HUES64 (cell line): ENCODE data around the gene PTX3.

Experiments
- H3K27ac ChIP-seq: 2 replicates; pipeline ENCODE4 v1.7.0; 2013; ENCODE audit warnings: low read depth, low read length, inconsistent platforms
- H3K27me3 ChIP-seq: 2 replicates; pipeline ENCODE4 v1.6.1; 2013; ENCODE audit warnings: mild to moderate bottlenecking, low read length; ENCODE audit not compliant: insufficient read depth
- H3K36me3 ChIP-seq: 2 replicates; pipeline ENCODE4 v1.6.1; 2013; ENCODE audit warnings: mild to moderate bottlenecking, low read length; ENCODE audit not compliant: insufficient read depth
- H3K4me1 ChIP-seq: 2 replicates; pipeline ENCODE4 v1.6.1; 2013; ENCODE audit warnings: mild to moderate bottlenecking, low read length, moderate library complexity; ENCODE audit not compliant: insufficient read depth
- H3K4me3 ChIP-seq: 2 replicates; pipeline ENCODE4 v1.5.1; 2013; ENCODE audit warnings: mild to moderate bottlenecking, low read length, moderate library complexity
- H3K9ac ChIP-seq: 2 replicates; pipeline ENCODE4 v1.6.1; 2013; ENCODE audit warnings: mild to moderate bottlenecking, low read depth, low read length
- H3K9me3 ChIP-seq: 2 replicates; pipeline ENCODE4 v1.6.1; 2013; ENCODE audit warnings: low read depth, low read length; ENCODE audit not compliant: insufficient read depth
- WGBS: fragments of 150-250, 120-280 bp; methylation state at CpG from one replicate; pipeline ENCODE4 v1.1.7; 2013; ENCODE audit warnings: missing lambda C conversion rate; 5-methylcytosine and 5-hydroxymethylcytosine counted together

PTX3 gene

GRCh38 chr3:157407769-157408168, 28.9 kb upstream of the PTX3 start:
- Histone ChIP-seq H3K27me3 (no peaks in the 10 kb centered on the region), H3K36me3 (no peaks in the 10 kb centered on the region), H3K9me3 (no peaks in the 10 kb centered on the region), H3K9ac (no peak overlapping the region), H3K4me1 (peaks cover 6% of the 10 kb centered on the region; the same call in 1 of the 2 replicates), H3K4me3 (no peak overlapping the region), H3K27ac (no peak overlapping the region)
- 94% methylated on average over 3 of the region's 3 CpGs for WGBS

GRCh38 chr3:157408499-157409149, 28.0 kb upstream of the PTX3 start:
- Histone ChIP-seq H3K9me3 (no peaks in the 10 kb centered on the region), H3K27me3 (no peaks in the 10 kb centered on the region), H3K9ac (no peak overlapping the region), H3K4me1 (peaks cover 6% of the 10 kb centered on the region; the same call in 1 of the 2 replicates), H3K27ac (no peak overlapping the region), H3K4me3 (no peak overlapping the region), H3K36me3 (no peaks in the 10 kb centered on the region)
- 87% methylated on average over 3 of the region's 4 CpGs for WGBS

GRCh38 chr3:157409516-157409915, 27.1 kb upstream of the PTX3 start:
- Histone ChIP-seq H3K9ac (no peak overlapping the region), H3K36me3 (no peaks in the 10 kb centered on the region), H3K27me3 (no peaks in the 10 kb centered on the region), H3K27ac (no peak overlapping the region), H3K4me1 (peaks cover 6% of the 10 kb centered on the region; the same call in 1 of the 2 replicates), H3K9me3 (no peaks in the 10 kb centered on the region), H3K4me3 (no peak overlapping the region)
- 50% methylated on average over 2 of the region's 2 CpGs for WGBS

GRCh38 chr3:157410945-157411344, 25.7 kb upstream of the PTX3 start:
- 83% methylated on average over 2 of the region's 2 CpGs for WGBS
- H3K4me3 ChIP-seq: no peak overlapping the region
- no peaks in the 10 kb centered on the region for H3K9me3 ChIP-seq
- H3K4me1 ChIP-seq: no peaks in the 10 kb centered on the region
- H3K9ac ChIP-seq: no peak overlapping the region
- no peaks in the 10 kb centered on the region for H3K36me3 ChIP-seq
- no peak overlapping the region for H3K27ac ChIP-seq
- no peaks in the 10 kb centered on the region for H3K27me3 ChIP-seq

- Histone ChIP-seq H3K9me3 (no peaks in the 10 kb centered on the region), H3K9ac (no peak overlapping the region), H3K4me1 (no peaks in the 10 kb centered on the region), H3K27ac (no peak overlapping the region), H3K27me3 (no peaks in the 10 kb centered on the region), H3K36me3 (no peaks in the 10 kb centered on the region), H3K4me3 (no peak overlapping the region)
- 82% methylated on average over 1 of the region's 1 CpG for WGBS
Observed at GRCh38 chr3:157412323-157412855, 24.3 kb upstream of the PTX3 start.

GRCh38 chr3:157414861-157415260, 21.8 kb upstream of the PTX3 start:
- no peak overlapping the region for H3K9ac ChIP-seq
- H3K27ac ChIP-seq: no peak overlapping the region
- no peaks in the 10 kb centered on the region for H3K9me3 ChIP-seq
- no peaks in the 10 kb centered on the region for H3K27me3 ChIP-seq
- H3K36me3 ChIP-seq: no peaks in the 10 kb centered on the region
- H3K4me1 ChIP-seq: no peaks in the 10 kb centered on the region
- no peak overlapping the region for H3K4me3 ChIP-seq

- H3K4me3 ChIP-seq: no peak overlapping the region
- 99% methylated on average over 3 of the region's 3 CpGs for WGBS
Observed at GRCh38 chr3:157416347-157417087, 20.1 kb upstream of the PTX3 start.

GRCh38 chr3:157417247-157417646, 19.4 kb upstream of the PTX3 start:
- no peaks in the 10 kb centered on the region for H3K4me1 ChIP-seq
- H3K9me3 ChIP-seq: no peaks in the 10 kb centered on the region
- 93% methylated on average over 2 of the region's 2 CpGs for WGBS
- H3K27ac ChIP-seq: no peak overlapping the region
- H3K27me3 ChIP-seq: no peaks in the 10 kb centered on the region
- H3K4me3 ChIP-seq: no peak overlapping the region
- H3K9ac ChIP-seq: no peak overlapping the region
- no peaks in the 10 kb centered on the region for H3K36me3 ChIP-seq

More at GRCh38 chr3:157416347-157417087, 20.1 kb upstream of the PTX3 start:
- H3K9me3 ChIP-seq: no peaks in the 10 kb centered on the region
- H3K36me3 ChIP-seq: no peaks in the 10 kb centered on the region
- H3K4me1 ChIP-seq: no peaks in the 10 kb centered on the region
- no peak overlapping the region for H3K27ac ChIP-seq
- H3K9ac ChIP-seq: no peak overlapping the region
- H3K27me3 ChIP-seq: no peaks in the 10 kb centered on the region

GRCh38 chr3:157418104-157418503, 18.5 kb upstream of the PTX3 start:
- no peaks in the 10 kb centered on the region for H3K36me3 ChIP-seq
- H3K4me3 ChIP-seq: no peak overlapping the region
- WGBS: 83% methylated on average over 2 of the region's 2 CpGs
- H3K27ac ChIP-seq: no peak overlapping the region
- H3K4me1 ChIP-seq: no peaks in the 10 kb centered on the region
- no peaks in the 10 kb centered on the region for H3K27me3 ChIP-seq
- H3K9me3 ChIP-seq: no peaks in the 10 kb centered on the region
- no peak overlapping the region for H3K9ac ChIP-seq

GRCh38 chr3:157420606-157421130, 16.0 kb upstream of the PTX3 start:
- WGBS: 98% methylated on average over 2 of the region's 3 CpGs
- H3K36me3 ChIP-seq: no peaks in the 10 kb centered on the region
- no peaks in the 10 kb centered on the region for H3K27me3 ChIP-seq
- no peaks in the 10 kb centered on the region for H3K4me1 ChIP-seq
- no peak overlapping the region for H3K9ac ChIP-seq
- H3K27ac ChIP-seq: no peak overlapping the region
- 0 out of 2 replicates have a peak, but pooled peaks cover 3% of the 10 kb centered on the region for H3K9me3 ChIP-seq
- H3K4me3 ChIP-seq: no peak overlapping the region

- Histone ChIP-seq H3K9ac (no peak overlapping the region), H3K27ac (no peak overlapping the region), H3K36me3 (no peaks in the 10 kb centered on the region), H3K4me3 (no peak overlapping the region), H3K4me1 (no peaks in the 10 kb centered on the region; the same call in 1 of the 2 replicates), H3K27me3 (no peaks in the 10 kb centered on the region), H3K9me3 (0 out of 2 replicates have a peak, but pooled peaks cover 3% of the 10 kb centered on the region)
Observed at GRCh38 chr3:157423337-157423736, 13.3 kb upstream of the PTX3 start.
